Motor neuron (in vitro differentiated cells): ENCODE results near the gene TMEM45A. TPM values are rescaled to one million over a fixed set of nuclear protein-coding genes. Genes with fewer than 3 reads are reported as not detected.
"Not testable (repeated sequence)": the region's sequence is repeated elsewhere in the genome, so short reads cannot be mapped to it uniquely, and the experiment has no call there.

Experiments
- ATAC-seq, 8 experiments: fragments of 200-7000 bp; cut with Tn5 transposase; replicated peaks in 6 of 8; 2 replicates each; pipeline ENCODE4 v1.8.0; 2021; ENCODE audit warnings: mild to moderate bottlenecking in 8 of 8, moderate library complexity in 8 of 8
- H3K27ac ChIP-seq, 2 donors: fragments of 250-450 bp; sonication (Bioruptor Pico); 2 replicates each; pipeline ENCODE4 v1.9.0; 2021; ENCODE audit warnings: antibody characterized with exemption in 2 of 2, mild to moderate bottlenecking in 2 of 2, moderate library complexity in 1 of 2
- H3K4me1 ChIP-seq, 2 donors: fragments of 250-450 bp; sonication (Bioruptor Pico); replicated peaks in 1 of 2; 2 replicates each; pipeline ENCODE4 v1.6.1; 2021; ENCODE audit warnings: antibody characterized with exemption in 2 of 2, mild to moderate bottlenecking in 2 of 2, moderate library complexity in 1 of 2
- H3K4me3 ChIP-seq, 5 donors: fragments of 250-450 bp; sonication (Bioruptor Pico); 2 replicates each; pipeline ENCODE4 v1.9.0; 2021; ENCODE audit warnings: antibody characterized with exemption in 5 of 5, mild to moderate bottlenecking in 5 of 5, moderate library complexity in 4 of 5
- WGBS, 10 experiments: fragments of 450-650 bp; shearing (Covaris generic); methylation state at CpG; one replicate each; pipeline ENCODE4 v1.0.0; 2022; 5-methylcytosine and 5-hydroxymethylcytosine counted together
- in situ Hi-C, 9 experiments: fragments of 400-800 bp; cut with MboI; loops; one replicate each; pipeline ENCODE4 v1.15.0; 2021; ENCODE audit warnings: low sequenced_read_pairs in 9 of 9, low pct_unique_long_range_greater_than_20kb in 2 of 9; ENCODE audit not compliant: unreplicated experiment in 9 of 9
- total RNA-seq, 8 experiments: library from RNA; unstranded; fragments of 300-600 nt; gene quantifications; 2 replicates each; pipeline versions ENCODE4 v1.2.3 to v1.2.4, GENCODE V29; 2022

TMEM45A gene
- total RNA-seq, 8 experiments from 2014 or later = 0.31 to 40.2 (median 23.0) TPM

DNA sequence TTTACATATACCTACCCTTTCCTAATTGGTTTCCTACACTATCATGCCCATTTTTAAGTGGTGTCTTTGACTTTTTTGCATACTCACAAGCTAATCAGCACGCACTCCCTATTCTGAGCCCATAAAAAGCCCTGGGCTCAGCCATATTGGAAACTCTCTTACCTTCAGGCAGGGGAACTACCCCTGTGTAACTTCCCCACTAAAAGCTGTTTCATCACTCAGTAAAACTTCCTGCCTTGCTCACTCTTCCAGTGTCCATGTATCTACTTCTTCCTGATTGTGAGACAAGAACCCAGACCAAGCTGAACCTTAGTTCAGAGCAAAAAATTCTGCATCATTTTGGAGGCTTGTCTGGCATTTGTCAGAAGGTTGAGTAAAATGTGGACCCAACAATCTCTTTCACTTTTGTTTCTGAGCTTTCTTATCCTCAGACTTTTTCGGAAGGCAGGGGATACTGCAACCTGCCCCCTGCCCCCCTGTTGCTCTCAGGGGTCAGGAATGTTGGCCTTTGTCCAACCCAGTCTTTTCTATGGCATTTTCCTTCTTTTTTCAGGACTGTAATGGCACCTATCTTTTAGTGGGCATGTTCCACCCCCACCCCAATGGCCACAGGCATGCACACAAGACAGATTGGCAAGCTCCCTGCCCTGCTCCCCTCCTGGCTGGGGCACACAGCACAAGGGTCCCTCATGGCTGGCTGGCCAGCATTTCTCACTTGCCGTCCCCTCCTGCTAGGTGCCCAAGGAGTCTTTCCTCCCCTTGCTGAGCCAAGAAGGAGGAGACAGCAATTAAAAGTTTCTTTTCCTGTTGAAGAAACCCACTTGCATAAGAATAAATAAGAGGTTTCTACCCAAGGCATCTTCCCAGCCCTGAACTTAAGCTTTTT, 26.3 kb upstream of the TMEM45A start:
- in situ Hi-C loops = loop anchor here in 3 of 9 experiments (25.0 kb wide), 3 partner anchors 121 to 321 kb away; no protein-coding TSS in a partner anchor
- H3K4me3 ChIP-seq = no peak overlapping the region
- no peak for ATAC-seq
- H3K4me1 ChIP-seq = no peaks in the 10 kb centered on the region
- no peak overlapping the region for H3K27ac ChIP-seq
- 43 to 100% (median 79%) methylated on average over 1 to 3 of the region's 3 CpGs; no CpG with 5 or more reads in 1 of the 10 experiments for WGBS, 10 experiments

DNA sequence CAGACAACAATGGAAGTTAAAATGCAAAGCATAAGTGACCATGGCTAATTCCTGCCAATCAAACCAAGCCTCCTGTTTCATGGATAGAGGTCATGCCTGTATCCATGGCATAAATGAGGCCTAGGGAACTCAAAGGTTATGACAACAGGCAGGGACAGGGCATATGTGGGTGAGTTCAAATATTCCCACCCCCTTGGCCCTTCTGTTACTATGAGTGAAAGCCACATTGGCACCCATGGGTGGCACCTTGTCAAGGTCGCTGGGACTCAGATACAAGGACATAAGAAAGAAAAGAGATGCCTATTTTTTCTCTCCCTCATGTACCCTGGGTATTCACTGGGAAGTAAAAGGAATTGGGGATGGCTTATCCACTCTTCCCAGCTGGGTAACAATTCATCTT, 25.3 kb upstream of the TMEM45A start:
- Histone ChIP-seq H3K4me1 (no peaks in the 10 kb centered on the region), H3K27ac (no peak overlapping the region), H3K4me3 (no peak overlapping the region)
- in situ Hi-C loops = loop anchor here in 3 of 9 experiments (25.0 kb wide), 3 partner anchors 120 to 320 kb away; no protein-coding TSS in a partner anchor
- WGBS, 10 experiments = 33 to 100% (median 74%) methylated on average over 1 of the region's 1 CpG; no CpG with 5 or more reads in 4 of the 10 experiments
- ATAC-seq = no peak

DNA sequence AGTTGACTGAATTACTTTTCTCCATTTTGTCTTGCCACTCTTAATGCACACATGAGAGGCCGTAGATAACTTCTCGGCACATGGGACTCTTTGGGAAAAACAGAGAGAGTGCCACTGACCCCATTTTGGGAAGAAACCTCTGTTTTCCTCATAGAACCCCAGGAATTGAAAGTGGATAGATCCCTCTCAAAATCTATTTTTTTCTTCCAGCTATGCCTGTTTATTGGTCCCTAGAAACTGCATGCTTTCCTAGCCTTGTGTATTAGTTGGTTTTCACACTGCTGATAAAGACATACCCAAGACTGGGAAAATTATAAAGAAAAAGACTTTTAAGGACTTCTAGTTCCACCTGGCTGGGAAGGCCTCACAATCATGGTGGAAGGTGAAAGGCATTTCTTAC, 23.7 kb upstream of the TMEM45A start:
- ATAC-seq = no peak
- in situ Hi-C loops = loop anchor here in 3 of 9 experiments (25.0 kb wide), 3 partner anchors 119 to 319 kb away; no protein-coding TSS in a partner anchor
- Histone ChIP-seq H3K4me3 (no peak overlapping the region), H3K4me1 (no peaks in the 10 kb centered on the region), H3K27ac (no peak overlapping the region)
- WGBS, 10 experiments = 40 to 100% (median 93%) methylated on average over 1 to 2 of the region's 2 CpGs; no CpG with 5 or more reads in 3 of the 10 experiments

DNA sequence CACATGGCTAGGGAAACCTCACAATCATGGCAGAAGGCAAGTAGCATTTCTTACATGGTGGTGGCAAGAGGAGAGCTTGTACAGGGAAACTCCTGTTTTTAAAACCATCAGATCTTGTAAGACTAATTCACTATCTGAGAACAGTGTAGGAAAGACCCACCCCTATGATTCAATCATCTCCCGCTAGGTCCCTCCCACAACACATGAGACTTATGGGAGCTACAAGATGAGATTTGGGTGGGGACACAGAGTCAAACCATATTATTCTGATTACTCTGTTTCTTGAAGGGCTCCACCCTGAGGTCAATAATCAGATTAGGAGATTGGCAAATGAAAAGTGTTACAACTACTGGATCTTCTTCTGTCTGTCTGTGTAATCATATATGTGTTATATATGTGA, 21.5 kb upstream of the TMEM45A start:
- Histone ChIP-seq H3K4me1 (no peaks in the 10 kb centered on the region), H3K4me3 (no peak overlapping the region), H3K27ac (no peak overlapping the region)
- peak in 2 of 8 experiments; percentile 76 to 97 for ATAC-seq
- in situ Hi-C loops = loop anchor here in 3 of 9 experiments (25.0 kb wide), 3 partner anchors 116 to 316 kb away; no protein-coding TSS in a partner anchor
- WGBS, 10 experiments = 60 to 100% (median 84%) methylated on average over 1 of the region's 1 CpG; no CpG with 5 or more reads in 4 of the 10 experiments

DNA sequence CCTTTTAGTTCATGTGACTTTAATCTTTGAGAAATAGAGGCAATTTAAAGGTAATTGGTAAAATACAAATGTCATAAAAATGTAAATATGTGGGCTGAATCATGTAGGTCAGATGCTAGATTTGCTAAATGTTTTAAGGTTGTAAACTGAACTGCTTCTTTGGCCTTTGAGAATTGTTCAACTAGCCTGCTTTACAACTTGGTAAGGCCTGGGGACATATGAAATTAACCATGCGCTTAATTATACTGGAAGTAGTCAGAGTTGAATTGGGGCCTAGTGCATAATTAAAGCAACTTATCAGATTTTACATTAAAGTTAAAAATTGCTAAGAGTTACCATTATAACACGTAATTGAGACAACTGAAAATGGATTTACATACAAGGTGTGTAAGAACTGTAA, 21.0 kb upstream of the TMEM45A start:
- peak in 3 of 8 experiments; percentile 31 to 68 (median 43) for ATAC-seq
- in situ Hi-C loops = loop anchor here in 3 of 9 experiments (25.0 kb wide), 3 partner anchors 116 to 316 kb away; no protein-coding TSS in a partner anchor
- 38 to 79% (median 65%) methylated on average over 2 of the region's 2 CpGs for WGBS, 10 experiments

DNA sequence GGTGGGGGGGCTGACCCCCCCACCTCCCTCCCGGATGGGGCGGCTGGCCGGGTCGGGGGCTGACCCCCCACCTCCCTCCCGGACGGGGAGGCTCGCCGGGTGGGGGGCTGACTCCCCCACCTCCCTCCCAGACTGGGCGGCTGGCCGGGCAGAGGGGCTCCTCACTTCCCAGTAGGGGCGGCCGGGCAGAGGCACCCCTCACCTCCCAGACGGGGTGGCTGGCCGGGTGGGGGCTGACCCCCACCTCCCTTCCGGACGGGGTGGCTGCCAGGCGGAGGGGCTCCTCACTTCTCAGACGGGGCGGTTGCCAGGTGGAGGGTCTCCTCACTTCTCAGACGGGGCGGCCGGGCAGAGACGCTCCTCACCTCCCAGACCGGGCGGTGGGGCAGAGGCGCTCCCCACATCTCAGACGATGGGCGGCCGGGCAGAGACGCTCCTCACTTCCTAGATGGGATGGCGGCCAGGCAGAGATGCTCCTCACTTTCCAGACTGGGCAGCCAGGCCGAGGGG, 14.5 kb upstream of the TMEM45A start:
- H3K4me3 ChIP-seq, H3K27ac ChIP-seq, ATAC-seq, in situ Hi-C loops, H3K4me1 ChIP-seq: not testable (repeated sequence)
- WGBS, 10 experiments = no CpG with 5 or more reads among the region's 32 CpGs

More for the DNA sequence above, 21.0 kb upstream of the TMEM45A start:
- no peak overlapping the region for H3K27ac ChIP-seq
- H3K4me3 ChIP-seq = no peak overlapping the region
- no peaks in the 10 kb centered on the region for H3K4me1 ChIP-seq

DNA sequence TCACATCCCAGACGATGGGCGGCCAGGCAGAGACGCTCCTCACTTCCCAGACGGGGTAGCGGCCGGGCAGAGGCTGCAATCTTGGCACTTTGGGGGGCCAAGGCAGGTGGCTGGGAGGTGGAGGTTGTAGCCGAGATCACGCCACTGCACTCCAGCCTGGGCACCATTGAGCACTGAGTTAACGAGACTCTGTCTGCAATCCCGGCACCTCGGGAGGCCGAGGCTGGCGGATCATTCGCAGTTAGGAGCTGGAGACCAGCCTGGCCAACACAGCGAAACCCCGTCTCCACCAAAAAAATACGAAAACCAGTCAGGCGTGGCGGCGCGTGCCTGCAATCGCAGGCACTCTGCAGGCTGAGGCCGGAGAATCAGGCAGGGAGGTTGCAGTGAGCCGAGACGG, 13.9 kb upstream of the TMEM45A start:
- ATAC-seq, in situ Hi-C loops, H3K4me3 ChIP-seq, H3K27ac ChIP-seq, H3K4me1 ChIP-seq: not testable (repeated sequence)
- WGBS, 10 experiments = 90% methylated on average over 2 of the region's 25 CpGs; no CpG with 5 or more reads in 9 of the 10 experiments

DNA sequence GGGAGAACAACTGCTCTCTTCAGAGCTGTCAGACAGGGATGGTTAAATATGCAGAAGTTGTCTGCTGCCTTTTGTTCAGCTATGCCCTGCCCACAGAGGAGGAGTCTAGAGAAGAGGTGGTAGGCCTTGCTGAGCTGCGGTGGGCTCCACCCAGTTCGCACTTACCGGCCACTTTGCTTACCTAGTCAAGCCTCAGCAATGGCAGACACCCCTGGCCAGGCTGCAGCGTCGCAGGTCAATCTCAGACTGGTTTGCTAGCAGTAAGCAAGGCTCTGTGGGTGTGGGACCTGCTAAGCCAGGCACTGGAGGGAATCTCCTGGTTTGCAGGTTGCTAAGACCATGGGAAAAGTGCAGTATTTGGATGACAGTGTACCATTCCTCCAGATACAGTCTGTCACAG, 12.3 kb upstream of the TMEM45A start:
- no peak overlapping the region for H3K4me3 ChIP-seq
- no peaks in the 10 kb centered on the region for H3K4me1 ChIP-seq
- in situ Hi-C loops = no loop called here
- WGBS, 10 experiments = 60 to 100% (median 71%) methylated on average over 1 to 5 of the region's 5 CpGs; no CpG with 5 or more reads in 7 of the 10 experiments
- no peak overlapping the region for H3K27ac ChIP-seq
- no peak for ATAC-seq

DNA sequence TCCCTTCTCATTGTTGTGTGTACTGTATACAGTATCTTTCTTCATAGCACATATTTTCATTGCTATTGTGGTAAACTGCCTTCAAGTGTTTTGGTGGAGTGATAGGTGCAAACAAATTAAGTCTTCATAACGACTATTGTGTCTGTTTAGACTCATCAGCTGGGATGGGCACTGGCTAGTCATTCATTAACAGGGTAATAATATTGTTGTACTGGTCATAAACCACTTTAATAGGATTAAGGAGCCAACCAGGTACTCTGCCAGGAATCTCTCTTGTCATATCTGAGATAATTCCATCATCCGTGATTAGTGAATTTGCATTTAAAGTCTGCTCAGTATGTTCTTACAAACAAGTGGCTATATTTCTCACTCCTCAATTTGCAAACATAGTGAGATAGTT, 10.2 kb upstream of the TMEM45A start:
- WGBS, 10 experiments = 8 to 94% (median 58%) methylated on average over 2 of the region's 2 CpGs; no CpG with 5 or more reads in 3 of the 10 experiments
- in situ Hi-C loops = no loop called here
- Histone ChIP-seq H3K4me1 (no peaks in the 10 kb centered on the region), H3K4me3 (no peak overlapping the region), H3K27ac (no peak overlapping the region)
- ATAC-seq = no peak

DNA sequence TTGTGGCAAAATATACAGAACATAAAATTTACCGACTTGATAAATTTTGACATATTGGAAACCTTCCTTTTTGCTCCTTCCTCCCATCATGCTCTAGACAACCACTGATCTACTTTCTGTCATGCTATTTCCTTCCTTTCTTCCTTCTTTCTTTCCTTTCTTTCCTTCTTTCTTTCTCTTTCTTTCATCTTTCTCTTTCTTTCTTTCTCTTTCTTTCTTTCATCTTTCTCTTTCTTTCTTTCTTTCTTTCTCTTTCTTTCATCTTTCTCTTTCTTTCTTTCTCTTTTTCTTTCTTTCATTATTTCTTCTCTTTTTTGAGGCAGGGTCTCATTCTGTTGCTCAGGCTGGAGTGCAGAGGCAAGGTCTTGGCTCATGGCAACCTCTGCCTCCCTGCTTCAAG, 8.9 kb upstream of the TMEM45A start:
- H3K27ac ChIP-seq = no peak overlapping the region
- ATAC-seq = no peak
- H3K4me3 ChIP-seq = no peak overlapping the region
- in situ Hi-C loops = no loop called here
- 88 to 100% (median 95%) methylated on average over 1 of the region's 1 CpG for WGBS, 10 experiments
- no peaks in the 10 kb centered on the region for H3K4me1 ChIP-seq

DNA sequence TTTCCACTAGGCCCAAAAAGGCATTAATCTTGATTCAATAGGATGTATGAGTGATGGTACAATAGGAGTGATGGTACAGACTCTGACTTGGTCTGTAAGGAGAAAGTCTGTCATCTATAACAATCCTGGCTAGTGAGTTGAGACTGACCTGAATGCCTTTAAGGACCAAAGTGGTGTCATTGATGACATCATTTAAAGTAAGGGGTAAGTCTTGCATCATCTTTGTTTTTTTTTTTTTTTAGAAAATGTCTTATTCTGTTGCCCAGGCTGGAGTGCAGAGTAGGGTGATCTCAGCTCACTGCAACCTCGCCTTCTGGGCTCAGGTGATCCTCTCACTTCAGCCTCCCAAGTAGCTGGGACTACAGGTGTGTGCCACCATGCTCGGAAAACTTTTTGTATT, 5.6 kb upstream of the TMEM45A start:
- H3K27ac ChIP-seq = no peak overlapping the region
- in situ Hi-C loops = no loop called here
- H3K4me1 ChIP-seq = peaks cover 3 to 8% of the 10 kb centered on the region in 2 donors
- H3K4me3 ChIP-seq = no peak overlapping the region
- ATAC-seq = no peak
- 17 to 100% (median 65%) methylated on average over 1 to 2 of the region's 2 CpGs; no CpG with 5 or more reads in 4 of the 10 experiments for WGBS, 10 experiments

DNA sequence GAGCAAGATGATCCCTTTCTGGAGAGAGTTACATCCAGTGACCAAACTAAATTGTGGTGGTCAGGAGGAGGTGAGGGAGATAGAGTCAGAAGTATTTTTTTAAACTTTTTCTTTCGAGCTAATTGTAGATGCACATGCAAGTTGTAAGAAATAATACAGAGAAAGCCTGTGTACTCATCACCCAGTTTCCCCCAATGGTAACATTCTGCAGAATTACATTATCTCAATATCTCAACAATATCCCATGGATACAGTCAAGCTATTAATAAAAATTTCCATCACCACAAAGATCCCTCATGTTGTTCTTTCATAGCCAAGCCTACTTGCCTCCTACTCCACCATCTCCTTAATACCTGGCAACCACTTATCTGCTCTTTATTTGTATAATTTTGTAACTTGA, 3.3 kb upstream of the TMEM45A start:
- in situ Hi-C loops = no loop called here
- Histone ChIP-seq H3K4me1 (peaks cover 5 to 8% of the 10 kb centered on the region in 2 donors), H3K27ac (no peak overlapping the region), H3K4me3 (no peak overlapping the region)
- ATAC-seq = no peak
- WGBS, 10 experiments = 0 to 89% (median 80%) methylated on average over 1 of the region's 1 CpG; no CpG with 5 or more reads in 4 of the 10 experiments

DNA sequence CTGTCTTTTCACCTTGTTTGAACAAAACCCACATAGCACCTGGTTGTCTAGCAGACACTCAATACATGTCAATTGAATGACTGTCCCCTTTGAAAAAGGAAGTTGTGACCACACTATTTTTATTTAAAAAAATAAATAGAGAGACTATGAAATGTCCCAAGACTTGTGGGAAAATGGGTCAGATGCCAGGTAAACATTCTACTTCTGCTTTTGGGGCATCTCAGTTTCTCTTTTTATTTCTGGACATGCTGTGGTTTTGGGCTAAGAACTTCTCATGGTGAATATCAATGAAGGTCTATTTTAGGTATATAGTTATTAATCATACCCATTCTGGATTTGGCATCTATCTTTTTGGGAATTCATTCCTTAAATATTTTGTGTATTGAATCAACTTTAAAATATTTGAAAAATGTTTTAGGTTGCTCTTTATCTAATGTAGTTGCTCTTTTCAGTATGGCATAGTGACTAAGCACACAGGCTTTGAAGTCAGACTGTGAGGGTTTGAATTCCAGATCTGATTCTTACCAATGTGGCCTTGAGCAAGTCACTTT, 4.4 kb downstream of the TMEM45A start:
- ATAC-seq = no peak
- H3K27ac ChIP-seq = no peak overlapping the region
- in situ Hi-C loops = no loop called here

More for the DNA sequence above, 4.4 kb downstream of the TMEM45A start:
- no peak overlapping the region for H3K4me3 ChIP-seq
- H3K4me1 ChIP-seq = peaks cover 0 to 2% of the 10 kb centered on the region in 2 donors
